Central memory CD4-positive, alpha-beta T cell (primary cell): Measurements from ENCODE around the gene HPCA.

Experiments used
- DNase-seq: peaks from one replicate; pipeline ENCODE4 v3.0.0; 2022

Gene HPCA

GRCh38 chr1:32890516-32891240 lies 4.4 kb downstream of the HPCA start:
- DNase-seq, result no peak

DNA sequence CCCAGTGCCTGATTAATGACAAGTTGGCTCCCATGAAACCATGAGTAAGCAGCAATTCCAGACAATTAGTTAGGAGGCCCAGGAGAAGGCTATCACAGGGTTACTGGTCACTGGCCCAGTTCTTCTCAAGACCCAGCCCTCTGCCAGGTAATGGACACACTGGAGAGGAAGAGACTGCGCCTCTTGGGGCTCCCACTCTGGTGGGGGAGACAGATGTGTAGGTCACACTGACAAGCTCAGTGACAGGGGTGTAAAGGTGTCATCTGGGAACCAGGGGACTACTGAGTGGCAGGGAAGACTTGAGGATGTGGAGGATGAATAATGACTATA lies 4.9 kb downstream of the HPCA start:
- DNase-seq, result no peak

DNA sequence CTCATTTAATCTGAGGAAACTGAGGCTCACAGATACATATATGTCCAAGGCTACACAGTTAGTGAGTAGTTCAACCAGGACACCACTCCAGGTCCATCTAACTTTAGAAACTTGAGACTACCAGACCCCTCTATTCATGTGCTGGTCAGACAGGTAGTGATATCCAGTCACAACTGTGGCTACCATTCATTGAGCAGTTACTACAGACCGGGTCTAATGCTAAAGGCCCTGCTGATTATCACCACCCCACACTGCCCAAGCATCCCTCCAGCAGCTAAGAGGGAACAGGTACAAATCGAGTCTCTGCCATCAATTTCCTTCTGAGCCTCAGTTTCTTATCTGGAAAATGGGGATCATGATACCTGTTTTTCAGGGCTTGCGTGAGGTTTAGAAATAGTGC lies 5.3 kb downstream of the HPCA start:
- DNase-seq, result no peak

GRCh38 chr1:32892368-32893197 lies 6.3 kb downstream of the HPCA start:
- no peak for DNase-seq

GRCh38 chr1:32893198-32894018 lies 7.1 kb downstream of the HPCA start:
- no peak for DNase-seq

GRCh38 chr1:32894019-32894600 lies 7.8 kb downstream of the HPCA start:
- DNase-seq, result no peak

DNA sequence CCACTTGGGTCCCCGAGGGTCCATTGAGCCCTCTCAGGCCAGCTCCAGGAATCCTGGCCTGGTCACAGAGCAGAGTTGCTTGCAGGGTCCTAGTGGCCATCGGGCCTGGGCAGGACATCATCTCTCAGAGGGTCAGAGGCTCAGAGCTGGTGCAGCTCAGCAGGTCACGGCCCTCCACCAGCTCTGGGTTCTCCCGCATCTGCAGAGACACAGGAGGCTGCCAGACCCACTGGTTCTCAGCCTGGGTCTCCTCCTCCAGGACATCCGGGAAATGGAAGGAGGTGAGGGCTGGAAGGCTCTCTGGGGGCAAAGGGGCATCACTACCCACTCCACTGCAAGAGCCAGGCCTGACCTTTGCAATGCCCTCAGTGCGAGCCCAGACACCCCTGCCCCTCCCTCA lies 8.4 kb downstream of the HPCA start:
- DNase-seq, result no peak

DNA sequence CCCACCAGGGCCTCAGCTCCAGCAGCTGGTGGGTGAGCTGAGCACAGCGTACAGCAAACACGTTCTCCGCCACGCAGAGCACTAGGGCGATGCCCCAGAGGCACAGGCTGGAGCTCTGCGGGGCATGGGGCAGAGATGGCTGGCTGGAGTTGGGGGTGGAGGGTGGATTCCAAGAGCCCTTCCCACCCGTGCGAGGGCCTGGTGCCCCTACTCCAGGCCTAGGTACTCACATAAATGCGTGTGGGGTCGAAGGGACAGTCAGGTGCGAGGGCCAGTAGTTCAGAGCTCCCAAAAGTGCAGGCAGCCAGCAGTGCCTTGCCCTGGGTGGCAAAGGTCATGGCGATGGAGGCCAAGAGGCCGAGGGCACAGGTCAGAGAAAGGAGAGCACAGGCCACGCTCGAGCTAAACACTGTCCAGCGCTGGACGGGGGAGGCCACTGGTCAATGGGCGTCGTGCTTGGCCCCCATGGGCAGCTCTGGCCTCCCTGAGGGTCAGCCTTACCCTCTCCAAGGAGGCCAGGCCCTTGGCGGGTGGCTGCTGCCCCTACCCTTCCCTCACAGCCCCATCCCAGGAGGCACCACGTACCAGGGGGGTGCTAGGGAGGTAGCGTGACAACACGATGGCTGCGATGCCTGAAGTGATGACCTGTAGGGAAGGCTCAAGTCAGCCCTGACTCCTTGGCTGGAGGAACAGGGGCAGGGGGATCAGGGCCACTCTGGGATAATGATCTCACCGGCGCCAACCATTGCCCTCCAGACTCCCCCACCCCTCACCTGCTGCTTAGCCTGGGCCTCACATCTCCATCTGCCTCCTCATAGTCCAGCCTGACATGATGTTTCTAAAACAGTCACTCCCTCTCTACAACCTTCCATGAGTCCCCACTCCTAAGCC lies 9.3 kb downstream of the HPCA start:
- no peak for DNase-seq

- no peak for DNase-seq
Measured at GRCh38 chr1:32896451-32896850, 10.2 kb downstream of the HPCA start.

GRCh38 chr1:32897082-32898049 lies 11.1 kb downstream of the HPCA start:
- no peak for DNase-seq

GRCh38 chr1:32898056-32898455 lies 11.8 kb downstream of the HPCA start:
- DNase-seq, result no peak

GRCh38 chr1:32898958-32899357 lies 12.7 kb downstream of the HPCA start:
- no peak for DNase-seq

- no peak for DNase-seq
Measured at GRCh38 chr1:32899586-32900296, 13.4 kb downstream of the HPCA start.

- DNase-seq, result no peak
Measured at GRCh38 chr1:32900371-32900955, 14.2 kb downstream of the HPCA start.

GRCh38 chr1:32900956-32901822 lies 14.9 kb downstream of the HPCA start, which contains the start of gene TMEM54:
Gene TMEM54 (minus strand): TSS chr1:32901389. CDS start chr1:32901238, 151 bp downstream.
- no peak for DNase-seq

- no peak for DNase-seq
Measured at GRCh38 chr1:32901823-32902534, 15.7 kb downstream of the HPCA start.

DNA sequence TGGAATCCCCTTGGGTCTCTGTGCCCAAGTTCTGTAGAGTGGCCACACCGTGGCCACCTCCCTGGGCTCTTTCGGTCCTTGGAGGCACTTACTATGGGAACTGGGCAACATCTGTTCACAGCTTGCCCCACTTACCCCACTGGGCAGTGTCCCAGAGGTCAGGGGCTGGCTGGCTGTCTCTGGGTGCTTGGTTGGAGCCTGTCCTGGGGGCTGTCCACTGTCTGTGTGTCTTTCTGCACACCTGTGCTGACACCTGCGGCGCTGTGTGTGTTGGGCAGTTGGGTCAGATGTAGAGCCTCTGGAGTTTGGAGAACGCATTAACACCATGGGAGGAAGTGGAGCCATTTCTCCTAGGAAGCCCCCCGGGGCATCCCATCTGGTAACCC lies 16.2 kb downstream of the HPCA start:
- DNase-seq, result no peak
